OCI-LY1 (cell line): ENCODE measurements around the gene RPP14.

Experiments
- H2AFZ ChIP-seq: fragments of 200-600 bp; sonication (generic), shearing (Covaris generic); 2 replicates; pipeline ENCODE4 v1.6.0; 2014; ENCODE audit warnings: antibody characterized with exemption, mild to moderate bottlenecking, low read length
- H3F3A ChIP-seq: fragments of 200-600 bp; sonication (generic), shearing (Covaris generic); 2 replicates; pipeline ENCODE4 v1.6.0; 2014; ENCODE audit warnings: mild to moderate bottlenecking, antibody characterized with exemption, low read length, moderate library complexity; ENCODE audit not compliant: insufficient read depth
- H3K27ac ChIP-seq: fragments of 200-600 bp; sonication (generic); 2 replicates; pipeline ENCODE4 v1.5.1; 2014; ENCODE audit warnings: low read length, mixed run types, mild to moderate bottlenecking, low read depth; ENCODE audit not compliant: poor library complexity, severe bottlenecking
- H3K27me3 ChIP-seq: fragments of 200-600 bp; sonication (generic); 2 replicates; pipeline ENCODE4 v1.6.0; 2014; ENCODE audit warnings: antibody characterized with exemption, mild to moderate bottlenecking, low read length, moderate library complexity; ENCODE audit not compliant: insufficient read depth
- H3K36me3 ChIP-seq: fragments of 200-600 bp; sonication (generic); 2 replicates; pipeline ENCODE4 v1.6.1; 2014; ENCODE audit warnings: mild to moderate bottlenecking, antibody characterized with exemption, low read length, moderate library complexity, mixed read lengths; ENCODE audit not compliant: insufficient read depth
- H3K4me1 ChIP-seq: fragments of 200-600 bp; sonication (generic); 2 replicates; pipeline ENCODE4 v1.5.1; 2014; ENCODE audit warnings: mild to moderate bottlenecking, low read length, moderate library complexity; ENCODE audit not compliant: insufficient read depth, severe bottlenecking
- H3K4me2 ChIP-seq: fragments of 200-600 bp; sonication (generic), shearing (Covaris generic); 2 replicates; pipeline ENCODE4 v1.6.1; 2014; ENCODE audit warnings: low read length
- H3K4me3 ChIP-seq: fragments of 200-600 bp; sonication (generic); 2 replicates; pipeline ENCODE4 v1.5.1; 2014; ENCODE audit warnings: low read length, low read depth, mild to moderate bottlenecking, mixed read lengths; ENCODE audit not compliant: poor library complexity, severe bottlenecking
- H3K79me2 ChIP-seq: fragments of 200-600 bp; shearing (Covaris generic); 2 replicates; pipeline ENCODE4 v1.6.1; 2016; ENCODE audit warnings: mixed run types, low read length, mixed read lengths; ENCODE audit not compliant: insufficient read depth
- H3K9ac ChIP-seq: fragments of 200-600 bp; sonication (generic), shearing (Covaris generic); 2 replicates; pipeline ENCODE4 v1.6.1; 2014; ENCODE audit warnings: mild to moderate bottlenecking, low read length, mixed read lengths
- H3K9me2 ChIP-seq: fragments of 200-600 bp; sonication (generic), shearing (Covaris generic); 2 replicates; pipeline ENCODE4 v1.6.1; 2014; ENCODE audit warnings: low read depth, mild to moderate bottlenecking, low read length, mixed read lengths
- H3K9me3 ChIP-seq: fragments of 200-600 bp; shearing (Covaris generic); 2 replicates; pipeline ENCODE4 v1.6.1; 2014; ENCODE audit warnings: low read length, mixed read lengths
- H4K20me1 ChIP-seq: fragments of 200-600 bp; sonication (generic), shearing (Covaris generic); 2 replicates; pipeline ENCODE4 v1.6.0; 2016; ENCODE audit warnings: mild to moderate bottlenecking, low read length; ENCODE audit not compliant: insufficient read depth
- CTCF ChIP-seq: fragments of 200-600 bp; sonication (generic), shearing (Covaris generic); IDR thresholded peaks from 2 replicates; pipeline ENCODE4 v1.5.1; 2017; ENCODE audit warnings: mild to moderate bottlenecking, antibody characterized with exemption, low read length, moderate library complexity, mixed read lengths
- EZH2 ChIP-seq: fragments of 200-600 bp; sonication (generic), shearing (Covaris generic); IDR thresholded peaks from 2 replicates; pipeline ENCODE4 v1.8.0; 2017; ENCODE audit warnings: borderline replicate concordance, mixed run types, mild to moderate bottlenecking, antibody characterized with exemption, low read length, moderate library complexity, mixed read lengths

The RPP14 gene

GRCh38 chr3:58345457-58345856 is 39.4 kb downstream of the RPP14 start:
- Histone ChIP-seq H3K27me3 (no peaks in the 10 kb centered on the region), H4K20me1 (no peaks in the 10 kb centered on the region), H3K9ac (no peak overlapping the region), H3K9me3 (no peaks in the 10 kb centered on the region), H3K4me1 (peaks cover 97% of the 10 kb centered on the region), H3K9me2 (no peaks in the 10 kb centered on the region), H3K4me2 (peak overlapping the region; percentile 33; the same call in 1 of the 2 replicates), H2AFZ (no peak overlapping the region), H3F3A (peaks cover 14% of the 10 kb centered on the region), H3K36me3 (peaks cover 49% of the 10 kb centered on the region), H3K4me3 (no peak overlapping the region), H3K27ac (peak overlapping the region; percentile 100), H3K79me2 (peaks cover 66% of the 10 kb centered on the region)
- TF ChIP-seq CTCF = no peak
- no peak for TF ChIP-seq EZH2

GRCh38 chr3:58346368-58346767 is 40.3 kb downstream of the RPP14 start:
- TF ChIP-seq CTCF (no peak), EZH2 (no peak)
- Histone ChIP-seq H2AFZ (no peak overlapping the region), H3K36me3 (peaks cover 40% of the 10 kb centered on the region), H3K9me2 (no peaks in the 10 kb centered on the region), H3K9me3 (no peaks in the 10 kb centered on the region), H3K9ac (peak overlapping the region; percentile 40; the same call in 1 of the 2 replicates), H4K20me1 (no peaks in the 10 kb centered on the region), H3K79me2 (peaks cover 63% of the 10 kb centered on the region), H3K27ac (peak overlapping the region; percentile 100), H3F3A (peaks cover 23% of the 10 kb centered on the region), H3K4me1 (peaks cover 97% of the 10 kb centered on the region), H3K4me3 (no peak overlapping the region), H3K27me3 (no peaks in the 10 kb centered on the region), H3K4me2 (peak overlapping the region; percentile 33; the same call in 1 of the 2 replicates)

GRCh38 chr3:58347984-58348383 is 41.9 kb downstream of the RPP14 start:
- Histone ChIP-seq H3K79me2 (peaks cover 63% of the 10 kb centered on the region), H3K4me3 (peak overlapping the region; percentile 21), H3K27me3 (no peaks in the 10 kb centered on the region), H3K36me3 (peaks cover 34% of the 10 kb centered on the region), H3K9me3 (no peaks in the 10 kb centered on the region), H3K27ac (peak overlapping the region; percentile 100), H3K9me2 (no peaks in the 10 kb centered on the region), H3K9ac (peak overlapping the region; percentile 33; the same call in 1 of the 2 replicates), H4K20me1 (no peaks in the 10 kb centered on the region), H3F3A (peaks cover 26% of the 10 kb centered on the region), H2AFZ (no peak overlapping the region), H3K4me2 (peak overlapping the region; percentile 44), H3K4me1 (peaks cover 97% of the 10 kb centered on the region)
- TF ChIP-seq EZH2 (no peak), CTCF (no peak)
